NCI-H1105 treated with DMSO at 0.1 percent for 48 hours (cell line): ENCODE measurements around the gene CEP295NL.
"Not testable (repeated sequence)": the region's sequence is repeated elsewhere in the genome, so short reads cannot be mapped to it uniquely, and the experiment has no call there.

Experiments
- DNase-seq: peaks from one replicate; lab custom pipeline; 2025; lab: John Stamatoyannopoulos, UW

The CEP295NL gene, protein sequence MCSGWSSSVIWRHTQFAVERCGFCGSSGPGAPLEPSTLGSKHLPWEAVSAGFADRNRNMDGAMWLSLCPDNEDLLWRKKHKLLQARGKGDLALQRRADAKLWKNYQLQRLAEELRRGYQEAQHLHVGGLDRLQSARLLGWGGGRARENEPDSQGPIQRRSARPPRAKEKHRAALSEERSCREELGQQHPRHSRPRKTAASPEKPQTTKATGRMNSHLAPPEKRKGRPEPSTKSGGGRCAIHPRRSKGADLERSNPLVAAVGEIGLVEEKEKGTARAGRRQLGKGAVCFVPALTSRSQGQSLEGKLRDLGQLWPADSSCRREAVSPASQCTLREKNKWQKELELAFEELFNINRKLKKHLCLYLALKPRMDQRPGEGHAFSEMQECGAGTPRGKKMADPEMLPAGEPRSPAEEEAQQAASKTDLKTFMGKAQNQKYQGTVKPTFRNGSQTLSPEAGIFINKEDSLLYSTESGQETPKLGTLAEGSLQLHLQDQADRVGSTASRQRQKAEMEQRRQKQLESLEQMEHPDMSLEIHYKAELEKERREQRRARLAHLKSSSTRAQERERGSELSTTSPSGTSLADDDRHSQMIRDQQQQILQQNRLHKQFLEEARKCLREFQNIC

GRCh38 chr17:78903101-78903779 lies at the start of gene CEP295NL:
CEP295NL (minus strand) TSS chr17:78903201; CDS start chr17:78901828, 1,373 bp downstream.
- no peak for DNase-seq

- no peak for DNase-seq
These were observed 49.7 kb upstream of the CEP295NL start for GRCh38 chr17:78952706-78953105.

GRCh38 chr17:78951967-78952551 lies 49.1 kb upstream of the CEP295NL start:
- DNase-seq: no peak

DNA sequence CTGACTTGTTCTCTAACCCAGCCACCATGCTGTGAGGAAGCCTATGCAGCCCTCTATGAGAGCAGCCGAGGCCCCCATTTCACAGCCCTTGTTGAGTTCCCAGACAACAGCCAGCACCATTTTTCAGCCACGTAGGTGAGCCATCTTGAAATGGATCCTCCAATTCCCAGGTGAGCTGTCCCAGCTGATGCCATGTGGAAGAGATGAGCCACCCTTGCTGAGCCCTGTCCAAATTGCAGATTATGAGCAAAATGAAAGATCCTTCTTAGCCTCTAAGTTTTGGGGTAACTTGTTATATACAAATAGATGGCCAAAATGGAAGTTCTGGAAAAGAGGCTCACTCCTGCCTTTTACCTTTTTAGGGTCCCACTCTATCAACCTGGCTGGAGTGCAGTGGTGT lies 47.9 kb upstream of the CEP295NL start:
- DNase-seq: no peak

GRCh38 chr17:78947235-78948149 lies 44.5 kb upstream of the CEP295NL start:
- DNase-seq: no peak

DNA sequence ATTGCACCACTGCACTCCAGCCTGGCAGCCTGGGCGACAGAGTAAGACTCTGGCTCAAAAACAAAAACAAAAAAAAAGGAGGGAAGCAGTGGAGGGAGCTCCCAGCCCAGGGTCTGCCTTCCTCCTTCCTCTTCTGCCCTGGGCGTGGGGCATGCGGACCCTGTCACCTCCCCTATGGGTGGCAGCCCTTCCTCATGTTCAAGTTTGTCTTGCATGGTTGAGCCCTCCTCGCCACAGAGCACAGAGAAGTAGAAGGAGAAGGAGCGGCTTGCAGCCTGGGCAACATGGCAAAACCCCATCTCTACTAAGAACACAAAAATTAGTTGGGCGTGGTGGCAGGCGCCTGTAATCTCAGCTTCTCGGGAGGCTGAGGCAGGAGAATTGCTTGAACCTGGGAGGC lies 43.6 kb upstream of the CEP295NL start:
- no peak for DNase-seq

DNA sequence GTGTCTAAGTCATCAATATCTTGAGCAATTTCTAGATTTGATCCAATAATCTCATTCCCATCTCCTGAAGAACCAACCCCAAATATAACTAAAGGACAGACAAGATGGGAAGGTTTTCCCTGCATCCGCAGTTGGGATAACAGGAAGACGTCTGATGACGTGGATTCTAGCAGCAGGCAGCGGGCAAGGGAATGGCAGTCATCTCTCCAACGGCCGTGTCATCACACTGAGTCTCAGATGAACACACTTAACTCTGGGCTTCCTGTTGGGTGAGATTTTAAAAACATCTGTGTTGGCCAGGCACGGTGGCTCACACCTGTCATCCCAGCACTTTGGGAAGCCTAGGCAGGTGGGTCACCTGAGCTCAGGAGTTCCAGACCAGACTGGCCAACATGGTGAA lies 43.1 kb upstream of the CEP295NL start:
- DNase-seq: no peak

DNA sequence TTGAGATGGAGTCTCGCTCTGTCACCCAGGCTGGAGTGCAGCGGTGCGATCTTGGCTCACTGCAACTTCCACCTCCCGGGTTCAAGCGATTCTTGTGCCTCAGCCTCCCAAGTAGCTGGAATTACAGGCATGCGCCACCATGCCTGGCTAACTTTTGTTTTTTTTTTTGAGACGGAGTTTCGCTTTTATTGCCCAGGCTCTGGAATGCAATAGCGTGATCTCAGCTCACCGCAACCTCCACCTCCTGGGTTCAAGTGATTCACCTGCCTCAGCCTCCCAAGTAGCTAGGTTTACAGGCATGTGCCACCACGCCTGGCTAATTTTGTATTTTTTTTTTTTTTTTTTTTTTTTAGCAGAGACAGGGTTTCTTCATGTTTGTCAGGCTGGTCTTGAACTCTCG lies 42.5 kb upstream of the CEP295NL start:
- DNase-seq: not testable (repeated sequence)

DNA sequence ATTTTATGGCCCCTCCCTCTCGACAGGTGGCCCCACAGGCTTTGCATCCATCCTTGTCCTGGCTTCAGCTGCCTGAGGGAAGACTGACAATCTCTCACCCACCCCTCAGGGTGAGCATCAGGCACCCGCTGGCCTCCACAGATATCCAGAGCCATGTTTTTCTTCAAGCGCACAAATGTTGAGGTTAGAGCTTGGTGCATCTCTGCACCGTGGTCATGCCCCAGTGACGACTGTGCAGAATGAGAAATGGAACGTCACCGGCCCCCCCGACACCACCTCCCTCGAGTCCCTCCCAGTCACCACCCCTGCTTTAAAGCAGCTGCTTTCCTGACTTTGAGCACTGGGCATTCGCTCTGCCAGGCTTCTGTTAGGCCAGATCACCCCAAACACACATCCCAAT lies 42.0 kb upstream of the CEP295NL start:
- DNase-seq: no peak

DNA sequence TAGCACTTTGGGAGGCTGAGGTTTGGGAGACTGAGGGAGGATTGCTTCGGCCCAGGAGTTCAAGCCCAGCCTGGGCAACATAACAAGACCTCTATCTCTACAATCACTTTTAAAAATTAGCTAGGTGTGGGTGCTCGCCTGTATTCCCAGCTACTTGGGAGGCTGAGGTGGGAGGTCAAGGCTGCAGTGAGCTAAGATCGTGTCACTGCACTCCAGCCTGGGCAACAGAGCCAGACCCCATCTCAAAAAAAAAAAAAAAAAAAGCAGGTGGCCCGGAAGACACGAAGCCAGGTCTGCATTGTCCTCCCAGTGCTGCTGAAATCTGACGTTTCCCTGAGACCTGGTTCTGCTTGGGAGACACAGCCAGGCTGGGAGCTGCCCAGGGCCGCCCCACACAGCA lies 41.0 kb upstream of the CEP295NL start:
- no peak for DNase-seq

DNA sequence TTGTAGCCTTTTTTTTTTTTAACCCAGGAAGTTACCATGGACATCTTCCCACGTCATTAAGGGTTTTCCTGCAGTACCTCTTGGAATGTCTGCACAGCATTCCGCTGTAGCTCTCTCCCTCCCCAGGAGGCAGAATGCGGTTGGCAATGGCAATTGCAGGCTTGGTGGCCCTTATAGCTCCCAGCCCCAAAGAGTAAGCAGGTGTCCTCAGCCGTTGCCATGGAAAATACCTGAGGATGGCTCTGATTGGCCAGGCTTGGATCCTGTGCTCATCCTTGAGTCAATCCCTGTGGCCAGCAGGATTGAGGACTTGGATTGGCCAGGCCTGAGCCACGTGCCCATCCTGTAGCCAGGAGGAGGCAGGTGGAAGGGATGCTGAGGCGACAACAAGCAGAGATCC lies 37.7 kb upstream of the CEP295NL start:
- DNase-seq: no peak

- DNase-seq: no peak
These were observed 37.3 kb upstream of the CEP295NL start for GRCh38 chr17:78940258-78940657.

DNA sequence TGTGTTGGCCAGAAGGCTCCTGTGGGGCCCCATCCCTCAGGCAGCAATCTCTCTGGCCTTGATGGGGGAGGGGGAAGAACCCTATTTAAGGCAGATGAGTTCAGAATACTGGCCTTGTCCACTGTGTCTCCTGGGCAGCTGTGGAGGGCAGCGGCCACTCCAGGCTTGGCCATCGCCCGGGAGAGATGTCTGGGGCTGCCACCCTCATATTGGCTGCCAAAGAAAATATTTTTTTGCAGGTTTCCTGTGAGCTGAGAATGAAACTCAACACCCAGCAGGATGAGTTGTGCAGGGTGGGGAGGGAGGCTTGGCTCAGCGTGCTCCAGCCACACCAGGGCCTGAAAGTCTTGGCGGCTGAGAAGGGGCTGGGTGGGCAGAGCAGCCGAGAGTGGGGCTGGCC lies 36.6 kb upstream of the CEP295NL start:
- DNase-seq: no peak

DNA sequence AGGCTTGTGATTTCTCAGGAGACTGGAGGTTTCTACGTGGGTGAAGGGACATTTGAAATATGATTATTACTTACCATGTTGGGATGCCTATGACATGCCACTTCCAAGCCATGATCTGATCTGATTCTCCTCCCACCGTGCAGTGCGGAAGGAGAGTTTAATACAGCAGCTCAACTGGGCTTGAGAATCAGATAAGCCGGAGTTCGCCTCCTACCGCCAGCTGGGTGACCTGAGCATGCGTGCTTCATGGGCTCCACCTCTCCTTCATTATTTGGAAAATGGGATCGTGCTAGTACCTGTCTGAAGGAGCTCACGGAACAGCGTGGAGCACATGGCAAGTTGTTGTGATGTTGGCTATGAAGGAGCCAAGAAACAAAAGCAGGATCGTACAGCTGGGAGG lies 34.6 kb upstream of the CEP295NL start:
- DNase-seq: no peak

GRCh38 chr17:78935419-78936323 lies 32.7 kb upstream of the CEP295NL start:
- DNase-seq: no peak

- no peak for DNase-seq
These were observed 31.8 kb upstream of the CEP295NL start for GRCh38 chr17:78934681-78935418.

DNA sequence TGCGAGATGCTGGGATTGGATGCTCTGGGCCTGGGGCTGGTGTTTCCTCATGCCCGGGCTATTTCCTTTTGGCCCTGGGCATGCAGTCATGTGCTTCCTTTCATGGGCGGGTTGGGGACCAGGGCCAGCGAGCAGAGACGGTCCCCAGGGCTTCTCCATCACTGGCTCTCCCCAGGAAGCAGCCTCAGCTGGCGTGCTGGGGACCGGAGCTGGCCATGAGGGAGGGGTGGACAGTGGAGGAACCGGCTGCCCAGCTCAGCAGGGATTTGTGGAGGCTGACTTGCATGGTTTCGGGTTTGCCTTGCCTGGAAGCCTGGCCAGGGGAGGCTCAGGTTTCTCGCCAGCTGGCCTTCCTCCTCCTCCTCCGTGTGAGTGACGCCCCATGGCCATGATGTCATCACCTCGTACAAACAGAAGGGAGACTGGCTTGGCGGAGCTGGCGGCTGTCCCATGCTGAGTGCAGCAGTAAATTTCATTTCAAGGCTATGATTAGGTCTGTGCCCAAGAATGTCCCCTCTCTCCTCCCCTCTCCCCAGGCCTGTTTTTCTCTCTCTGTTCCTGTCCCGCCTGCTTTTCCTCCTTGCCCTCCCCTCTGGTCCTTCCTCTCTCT lies 31.1 kb upstream of the CEP295NL start:
- DNase-seq: peak; percentile 56

GRCh38 chr17:78933025-78933958 lies 30.3 kb upstream of the CEP295NL start:
- DNase-seq: no peak
